LNCAP (cell line): ENCODE measurements around the gene SVOP.

ENCODE experiments used
- TF ChIP-seq, protein P1 (sequence below): fragments of 450-650 bp; IDR thresholded peaks from 2 replicates; pipeline ENCODE4 v1.5.1; 2017; ENCODE audit warnings: mild to moderate bottlenecking

The SVOP gene, protein sequence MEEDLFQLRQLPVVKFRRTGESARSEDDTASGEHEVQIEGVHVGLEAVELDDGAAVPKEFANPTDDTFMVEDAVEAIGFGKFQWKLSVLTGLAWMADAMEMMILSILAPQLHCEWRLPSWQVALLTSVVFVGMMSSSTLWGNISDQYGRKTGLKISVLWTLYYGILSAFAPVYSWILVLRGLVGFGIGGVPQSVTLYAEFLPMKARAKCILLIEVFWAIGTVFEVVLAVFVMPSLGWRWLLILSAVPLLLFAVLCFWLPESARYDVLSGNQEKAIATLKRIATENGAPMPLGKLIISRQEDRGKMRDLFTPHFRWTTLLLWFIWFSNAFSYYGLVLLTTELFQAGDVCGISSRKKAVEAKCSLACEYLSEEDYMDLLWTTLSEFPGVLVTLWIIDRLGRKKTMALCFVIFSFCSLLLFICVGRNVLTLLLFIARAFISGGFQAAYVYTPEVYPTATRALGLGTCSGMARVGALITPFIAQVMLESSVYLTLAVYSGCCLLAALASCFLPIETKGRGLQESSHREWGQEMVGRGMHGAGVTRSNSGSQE

DNA sequence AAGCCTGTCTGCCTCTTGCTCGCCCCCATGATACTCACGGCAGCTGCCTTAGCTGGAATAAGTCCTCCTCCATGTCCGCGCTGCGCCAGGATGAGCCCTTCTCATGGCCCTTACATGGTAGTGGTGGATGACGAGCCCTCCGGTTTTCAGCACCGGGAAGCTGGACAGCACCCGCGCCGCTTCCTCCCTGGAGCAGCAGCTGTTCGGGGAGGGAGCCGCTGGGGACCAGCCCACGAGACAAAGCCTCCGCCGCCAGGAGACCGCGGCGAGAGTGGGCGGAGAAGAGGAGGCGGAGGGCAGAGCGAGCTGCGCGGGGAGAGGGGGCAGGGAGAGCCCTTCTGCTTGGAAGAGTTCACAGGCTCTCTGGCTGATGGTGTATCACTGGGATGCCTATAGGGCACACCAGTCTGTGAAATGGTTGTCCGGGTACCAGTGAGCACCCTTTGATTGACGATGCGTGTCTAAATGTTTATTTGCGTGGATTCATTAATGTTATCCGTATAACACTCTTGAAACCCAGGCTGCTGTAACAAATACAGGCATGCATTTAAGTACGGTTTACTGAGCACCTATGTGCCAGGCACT, at the start of gene SVOP:
TSS of gene SVOP (minus strand) at position 273 of the 585 bp plus-strand sequence. CDS start at position 73, 200 bp downstream.
- TF ChIP-seq, protein P1, sequence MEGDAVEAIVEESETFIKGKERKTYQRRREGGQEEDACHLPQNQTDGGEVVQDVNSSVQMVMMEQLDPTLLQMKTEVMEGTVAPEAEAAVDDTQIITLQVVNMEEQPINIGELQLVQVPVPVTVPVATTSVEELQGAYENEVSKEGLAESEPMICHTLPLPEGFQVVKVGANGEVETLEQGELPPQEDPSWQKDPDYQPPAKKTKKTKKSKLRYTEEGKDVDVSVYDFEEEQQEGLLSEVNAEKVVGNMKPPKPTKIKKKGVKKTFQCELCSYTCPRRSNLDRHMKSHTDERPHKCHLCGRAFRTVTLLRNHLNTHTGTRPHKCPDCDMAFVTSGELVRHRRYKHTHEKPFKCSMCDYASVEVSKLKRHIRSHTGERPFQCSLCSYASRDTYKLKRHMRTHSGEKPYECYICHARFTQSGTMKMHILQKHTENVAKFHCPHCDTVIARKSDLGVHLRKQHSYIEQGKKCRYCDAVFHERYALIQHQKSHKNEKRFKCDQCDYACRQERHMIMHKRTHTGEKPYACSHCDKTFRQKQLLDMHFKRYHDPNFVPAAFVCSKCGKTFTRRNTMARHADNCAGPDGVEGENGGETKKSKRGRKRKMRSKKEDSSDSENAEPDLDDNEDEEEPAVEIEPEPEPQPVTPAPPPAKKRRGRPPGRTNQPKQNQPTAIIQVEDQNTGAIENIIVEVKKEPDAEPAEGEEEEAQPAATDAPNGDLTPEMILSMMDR, result no peak

DNA sequence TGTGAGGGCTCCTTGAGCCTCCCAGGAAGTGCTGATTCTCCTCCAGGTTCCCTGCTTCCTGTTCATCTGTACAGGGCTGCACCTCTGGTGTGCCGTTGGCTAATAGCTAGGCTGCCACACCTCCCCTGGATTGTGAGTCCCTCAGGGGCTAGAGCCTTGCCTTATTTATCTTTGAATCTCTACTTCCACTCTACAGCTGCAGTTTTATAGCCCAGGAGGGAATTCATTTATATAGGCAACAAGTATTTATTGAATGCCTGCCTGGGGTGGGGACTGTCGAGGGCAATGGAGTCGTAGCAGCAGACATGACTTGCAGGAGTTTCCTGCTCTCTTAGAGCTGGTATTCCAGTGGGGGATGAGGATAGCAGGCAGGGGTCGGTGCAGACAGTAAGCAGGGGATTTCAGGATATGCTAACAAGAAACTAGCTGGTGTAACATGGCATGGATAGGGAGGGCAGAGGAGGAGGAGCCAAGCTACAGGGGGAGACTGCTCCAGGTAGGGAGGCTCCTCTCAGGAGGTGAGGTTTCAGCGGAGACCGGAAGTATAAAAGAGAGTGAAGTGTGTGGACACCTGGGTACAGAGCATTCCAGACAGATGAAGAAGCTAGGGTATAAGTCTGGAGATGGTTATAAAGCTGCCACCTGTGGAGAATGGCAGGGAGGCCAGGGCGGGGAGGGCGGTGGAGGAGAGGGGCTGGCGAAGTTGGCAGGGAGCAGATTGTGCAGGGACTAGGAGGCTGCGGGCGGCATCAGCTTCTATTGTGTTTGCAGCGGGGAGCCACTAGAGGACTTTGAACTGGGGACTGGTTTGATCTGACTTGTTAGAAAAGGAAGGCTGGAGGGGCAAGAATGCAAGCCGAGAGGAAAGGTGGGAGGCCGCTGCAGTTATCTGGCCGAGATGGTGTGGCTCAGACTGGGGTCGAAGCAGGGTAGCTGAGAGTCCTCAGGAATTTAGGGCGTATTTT, 48.7 kb upstream of the SVOP start:
- TF ChIP-seq, protein P1, result no peak

DNA sequence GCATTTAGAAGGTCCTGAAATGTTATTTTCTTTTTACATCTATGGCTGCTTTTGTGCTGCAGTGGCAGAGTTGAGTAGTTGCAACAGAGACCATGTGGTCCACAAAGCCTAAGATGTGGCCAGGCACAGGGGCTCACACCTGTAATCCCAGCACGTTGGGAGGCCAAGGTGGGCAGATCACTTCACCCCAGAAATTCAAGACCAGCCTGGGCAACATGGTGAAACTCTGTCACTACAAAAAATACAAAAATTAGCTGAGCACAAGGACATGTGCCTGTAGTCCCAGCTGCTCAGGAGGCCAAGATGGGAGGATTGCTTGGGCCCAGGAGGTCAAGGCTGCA, 45.0 kb upstream of the SVOP start:
- TF ChIP-seq, protein P1, result no peak

DNA sequence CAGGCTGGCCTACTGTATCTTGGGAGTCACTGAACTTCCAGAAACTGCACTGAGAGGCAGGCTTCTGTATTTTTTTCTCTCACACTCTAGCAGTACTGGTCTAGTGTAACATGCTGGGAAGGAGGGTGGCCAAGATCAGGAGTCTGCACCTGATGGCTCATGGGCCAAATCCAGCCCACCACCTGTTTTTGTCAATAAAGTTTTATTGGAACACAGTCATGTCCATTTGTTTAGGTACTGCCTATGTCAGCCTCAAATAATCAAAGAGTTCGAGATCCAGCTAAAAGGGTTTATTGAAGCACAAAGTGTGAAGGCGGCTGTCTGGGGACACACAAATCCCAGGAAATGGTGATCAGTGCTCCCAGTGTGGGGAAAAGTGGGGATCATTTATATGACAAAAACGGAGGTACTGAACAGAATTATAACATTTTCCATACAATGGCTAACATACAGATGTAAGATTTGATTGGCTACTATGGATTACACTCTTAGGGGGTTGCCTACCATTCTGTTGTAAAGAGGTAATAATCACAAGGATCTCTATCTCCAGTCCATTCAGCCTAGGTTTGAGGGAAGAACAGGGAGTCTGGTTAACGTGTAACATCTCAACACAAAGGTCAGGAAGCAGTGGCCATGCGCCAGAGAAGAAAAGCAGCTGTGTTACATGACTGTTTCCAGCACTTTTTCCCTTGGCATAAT, 44.4 kb upstream of the SVOP start:
- TF ChIP-seq, protein P1, result no peak

DNA sequence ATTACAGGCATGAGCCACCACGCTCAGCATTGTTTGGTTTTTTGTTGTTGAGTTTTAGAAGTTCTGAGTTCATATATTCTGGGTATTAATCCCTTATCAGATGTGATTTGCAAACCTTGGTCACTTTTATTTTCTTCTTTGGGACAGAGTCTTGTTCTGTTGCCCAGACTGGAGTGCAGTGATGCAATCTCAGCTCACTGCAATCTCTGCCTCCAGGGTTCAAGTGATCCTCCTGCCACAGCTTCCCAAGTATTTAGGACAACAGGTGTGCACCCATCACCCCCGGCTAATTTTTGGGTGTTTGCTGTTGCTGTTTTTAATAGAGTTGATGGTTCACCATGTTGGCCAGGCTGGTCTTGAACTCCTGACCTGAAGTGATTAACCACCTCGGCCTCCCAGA, 43.3 kb upstream of the SVOP start:
- TF ChIP-seq, protein P1, result no peak

DNA sequence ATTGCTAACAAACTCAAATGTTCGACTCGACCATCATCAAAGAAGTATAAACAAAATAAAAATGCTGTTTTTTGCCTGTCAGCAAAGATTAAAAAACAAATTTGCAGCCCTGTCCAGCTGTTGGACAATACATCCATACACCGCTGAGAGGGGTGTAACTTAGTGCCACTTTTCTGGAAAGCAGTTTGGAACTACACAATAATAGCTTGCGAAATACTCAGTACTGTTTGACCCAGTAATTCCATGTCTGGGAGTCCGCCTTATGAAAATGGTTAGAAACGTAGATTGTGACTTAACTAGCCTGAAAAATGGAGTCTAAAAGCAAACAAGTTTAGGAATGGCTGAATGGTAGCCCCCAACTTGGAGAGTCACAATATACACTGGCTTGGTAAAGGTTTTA, 37.9 kb upstream of the SVOP start:
- TF ChIP-seq, protein P1, result no peak

DNA sequence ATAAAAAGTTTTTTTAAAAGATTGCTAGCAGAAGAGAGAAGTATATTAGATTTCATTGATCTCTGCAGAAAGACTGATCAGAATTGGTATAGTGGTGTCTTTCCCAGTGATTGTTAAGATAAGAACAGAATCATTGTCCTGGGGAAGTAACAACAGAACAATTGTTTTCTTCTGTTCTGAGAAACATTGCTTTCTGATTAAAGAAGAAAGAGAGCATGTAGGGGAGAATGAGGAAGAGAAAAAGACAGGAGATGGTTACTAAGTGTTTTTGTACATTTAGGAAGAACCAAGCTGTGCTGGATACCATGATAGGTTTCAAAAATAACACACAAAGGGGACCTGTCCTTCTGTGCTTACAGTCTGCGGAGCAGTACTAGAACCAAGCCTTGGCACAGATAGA, 36.5 kb upstream of the SVOP start:
- TF ChIP-seq, protein P1, result no peak
